Measurements from ENCODE around the gene RHBDD2. TPM values are rescaled to one million over a fixed set of nuclear protein-coding genes. Genes with fewer than 3 reads are reported as not detected.

The RHBDD2 gene
- polyA plus RNA-seq, 1 of the 3 experiments (the other 2 are of a cell fraction) = 77.6 TPM

DNA sequence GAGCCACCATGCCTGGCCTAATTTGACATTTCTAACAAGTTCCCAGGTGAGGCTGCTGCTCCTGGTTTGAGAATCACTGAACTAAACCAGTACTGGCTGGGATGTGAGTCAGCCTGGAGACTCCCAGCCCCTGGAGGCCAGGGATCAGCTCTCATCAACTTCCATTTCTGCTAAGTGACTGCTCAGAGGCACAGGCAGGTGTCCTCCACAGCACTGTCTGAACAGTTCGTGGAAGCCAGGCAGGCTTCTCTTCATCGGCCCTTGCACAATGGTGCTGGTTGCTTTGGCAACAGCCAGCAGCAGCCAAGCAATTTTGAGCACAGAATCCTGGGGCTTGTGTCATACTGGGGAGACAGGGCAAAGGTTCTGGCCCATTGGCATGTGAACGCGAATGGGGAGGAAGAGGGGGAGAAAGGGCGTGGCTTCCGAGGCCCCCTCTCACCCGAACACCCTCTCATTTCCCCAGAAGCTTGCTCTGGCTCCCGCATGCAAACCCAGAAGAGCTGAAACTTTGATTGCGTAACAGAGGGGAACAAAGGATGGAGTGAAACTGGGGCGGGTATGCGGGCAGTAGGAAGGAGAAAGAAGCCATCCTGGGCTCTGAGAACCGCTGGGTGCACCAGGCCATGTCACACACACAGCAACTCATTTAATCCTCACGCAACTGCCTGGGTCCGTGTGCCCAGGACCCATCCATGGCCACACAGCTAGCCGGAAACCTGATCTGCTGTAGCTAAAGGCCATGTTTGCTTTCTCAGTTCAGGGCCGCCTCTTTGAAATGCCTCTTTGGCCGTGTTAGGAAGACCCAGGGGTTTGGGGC is 27.2 kb downstream of the RHBDD2 start (continued):
- TF ChIP-seq GATA2 (CRISPR knock-in tag; IDR thresholded peaks at IDR 0.05) (no peak), EP300 (IDR thresholded peaks at IDR 0.05; ENCODE audit: borderline replicate concordance in 1 of 2, low read depth in 1 of 2, low read length in 1 of 2) (no peak)

DNA sequence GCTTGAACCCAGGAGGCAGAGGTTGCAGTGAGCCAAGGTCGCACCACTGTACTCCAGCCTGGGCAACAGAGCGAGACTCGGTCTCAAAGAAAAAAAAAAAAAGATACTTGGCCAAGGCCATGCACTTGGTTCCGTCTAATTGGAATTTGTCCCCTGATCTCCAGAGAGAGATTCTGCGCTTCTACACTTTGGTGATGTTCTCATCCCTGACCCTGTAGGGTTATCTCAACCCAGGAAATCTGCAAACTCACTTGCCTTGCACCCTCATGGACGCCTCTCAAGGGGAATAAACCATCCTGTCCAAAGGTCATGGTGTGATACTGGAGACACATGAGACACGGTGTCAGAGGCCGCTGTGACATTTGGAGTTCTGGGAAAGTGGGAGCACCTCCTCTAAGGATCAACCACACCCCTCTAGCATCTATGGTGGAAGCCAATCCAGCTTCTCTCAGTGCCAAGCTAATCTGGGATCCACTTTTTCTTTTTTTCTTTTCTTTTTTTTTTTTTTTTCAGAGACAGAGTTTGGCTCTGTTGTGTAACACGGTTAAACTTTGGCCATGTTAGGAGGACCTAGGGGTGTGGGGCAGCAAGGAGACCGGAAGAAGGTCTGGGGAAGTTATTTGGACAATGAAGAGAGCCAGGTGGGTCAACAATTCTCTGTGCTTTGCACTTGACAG is 28.3 kb downstream of the RHBDD2 start:
- CTCF ChIA-PET = interaction anchor here (4.9 kb wide), 1 partner anchor 113 kb away, joined by 15 read pairs; no protein-coding TSS in a partner anchor
- 83% methylated on average over 10 of the region's 10 CpGs for WGBS (ENCODE audit: low lambda C conversion rate)
- DNase-seq = no peak

More for the DNA sequence above, 28.3 kb downstream of the RHBDD2 start:
- Histone ChIP-seq H3K9me3 (no peaks in the 10 kb centered on the region), H4K20me1 (ENCODE audit: insufficient read depth) (no peaks in the 10 kb centered on the region), H3K36me3 (replicated peaks in 1 of 2; ENCODE audit: control insufficient read depth in 1 of 2, insufficient read depth in 2 of 2, low read length in 1 of 2) (no peaks in the 10 kb centered on the region), H3K9me2 (no peaks in the 10 kb centered on the region), H3K27me3 (ENCODE audit: insufficient read depth) (no peaks in the 10 kb centered on the region), H3K79me2 (ENCODE audit: insufficient read depth) (no peaks in the 10 kb centered on the region), H3K4me3 (ENCODE audit: low read depth in 2 of 2, low read length in 1 of 2) (no peak overlapping the region), H3K4me1 (ENCODE audit: control insufficient read depth in 1 of 2, insufficient read depth in 2 of 2, low read depth in 1 of 2, low read length in 1 of 2) (no peaks in the 10 kb centered on the region), H2AFZ (ENCODE audit: low read depth) (no peak overlapping the region), H3F3A (replicated peaks; ENCODE audit: insufficient read depth) (peaks cover 6% of the 10 kb centered on the region), H3K4me2 (no peak overlapping the region), H3K27ac (ENCODE audit: low read depth in 2 of 2, low read length in 1 of 2) (no peak overlapping the region), H3K9ac (no peak overlapping the region)
- POLR2A ChIA-PET = interaction anchor here (1.0 kb wide), 1 partner anchor 18 kb away, joined by 3 read pairs; no protein-coding TSS in a partner anchor
- TF ChIP-seq TEAD4 (IDR thresholded peaks at IDR 0.05; ENCODE audit: borderline replicate concordance, insufficient read depth) (no peak), MXI1 (IDR thresholded peaks at IDR 0.05; ENCODE audit: low read depth, low read length) (no peak), CHD2 (IDR thresholded peaks at IDR 0.05; ENCODE audit: low read length, partially characterized antibody) (no peak), RCOR1 (IDR thresholded peaks at IDR 0.05; ENCODE audit: low read length) (no peak), MEF2A (IDR thresholded peaks at IDR 0.05; ENCODE audit: borderline replicate concordance, low read depth) (no peak), FOXM1 (IDR thresholded peaks at IDR 0.05; ENCODE audit: low read depth) (no peak), RFX5 (IDR thresholded peaks at IDR 0.05; ENCODE audit: low read length) (no peak), RXRA (IDR thresholded peaks at IDR 0.05; ENCODE audit: borderline replicate concordance, low read depth) (no peak), FOSL2 (IDR thresholded peaks at IDR 0.05; ENCODE audit: borderline replicate concordance, low read depth) (no peak), EZH2phosphoT487 (IDR thresholded peaks at IDR 0.05; ENCODE audit: borderline replicate concordance, low read depth) (no peak), SIN3A (IDR thresholded peaks at IDR 0.05; ENCODE audit: borderline replicate concordance, low read depth, low read length) (no peak), GABPA (IDR thresholded peaks at IDR 0.05; ENCODE audit: low read depth) (no peak)
- TF ChIP-seq, protein P1, sequence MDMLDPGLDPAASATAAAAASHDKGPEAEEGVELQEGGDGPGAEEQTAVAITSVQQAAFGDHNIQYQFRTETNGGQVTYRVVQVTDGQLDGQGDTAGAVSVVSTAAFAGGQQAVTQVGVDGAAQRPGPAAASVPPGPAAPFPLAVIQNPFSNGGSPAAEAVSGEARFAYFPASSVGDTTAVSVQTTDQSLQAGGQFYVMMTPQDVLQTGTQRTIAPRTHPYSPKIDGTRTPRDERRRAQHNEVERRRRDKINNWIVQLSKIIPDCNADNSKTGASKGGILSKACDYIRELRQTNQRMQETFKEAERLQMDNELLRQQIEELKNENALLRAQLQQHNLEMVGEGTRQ (IDR thresholded peaks at IDR 0.05; ENCODE audit: borderline replicate concordance, low read depth, low read length) = no peak
- TF ChIP-seq, protein P2, sequence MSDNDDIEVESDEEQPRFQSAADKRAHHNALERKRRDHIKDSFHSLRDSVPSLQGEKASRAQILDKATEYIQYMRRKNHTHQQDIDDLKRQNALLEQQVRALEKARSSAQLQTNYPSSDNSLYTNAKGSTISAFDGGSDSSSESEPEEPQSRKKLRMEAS (IDR thresholded peaks at IDR 0.05; ENCODE audit: low read depth) = no peak
- TF ChIP-seq, protein P3, sequence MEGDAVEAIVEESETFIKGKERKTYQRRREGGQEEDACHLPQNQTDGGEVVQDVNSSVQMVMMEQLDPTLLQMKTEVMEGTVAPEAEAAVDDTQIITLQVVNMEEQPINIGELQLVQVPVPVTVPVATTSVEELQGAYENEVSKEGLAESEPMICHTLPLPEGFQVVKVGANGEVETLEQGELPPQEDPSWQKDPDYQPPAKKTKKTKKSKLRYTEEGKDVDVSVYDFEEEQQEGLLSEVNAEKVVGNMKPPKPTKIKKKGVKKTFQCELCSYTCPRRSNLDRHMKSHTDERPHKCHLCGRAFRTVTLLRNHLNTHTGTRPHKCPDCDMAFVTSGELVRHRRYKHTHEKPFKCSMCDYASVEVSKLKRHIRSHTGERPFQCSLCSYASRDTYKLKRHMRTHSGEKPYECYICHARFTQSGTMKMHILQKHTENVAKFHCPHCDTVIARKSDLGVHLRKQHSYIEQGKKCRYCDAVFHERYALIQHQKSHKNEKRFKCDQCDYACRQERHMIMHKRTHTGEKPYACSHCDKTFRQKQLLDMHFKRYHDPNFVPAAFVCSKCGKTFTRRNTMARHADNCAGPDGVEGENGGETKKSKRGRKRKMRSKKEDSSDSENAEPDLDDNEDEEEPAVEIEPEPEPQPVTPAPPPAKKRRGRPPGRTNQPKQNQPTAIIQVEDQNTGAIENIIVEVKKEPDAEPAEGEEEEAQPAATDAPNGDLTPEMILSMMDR (IDR thresholded peaks at IDR 0.05) = no peak
- TF ChIP-seq, protein P4, sequence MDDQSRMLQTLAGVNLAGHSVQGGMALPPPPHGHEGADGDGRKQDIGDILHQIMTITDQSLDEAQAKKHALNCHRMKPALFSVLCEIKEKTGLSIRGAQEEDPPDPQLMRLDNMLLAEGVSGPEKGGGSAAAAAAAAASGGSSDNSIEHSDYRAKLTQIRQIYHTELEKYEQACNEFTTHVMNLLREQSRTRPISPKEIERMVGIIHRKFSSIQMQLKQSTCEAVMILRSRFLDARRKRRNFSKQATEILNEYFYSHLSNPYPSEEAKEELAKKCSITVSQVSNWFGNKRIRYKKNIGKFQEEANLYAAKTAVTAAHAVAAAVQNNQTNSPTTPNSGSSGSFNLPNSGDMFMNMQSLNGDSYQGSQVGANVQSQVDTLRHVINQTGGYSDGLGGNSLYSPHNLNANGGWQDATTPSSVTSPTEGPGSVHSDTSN (IDR thresholded peaks at IDR 0.05) = no peak
- TF ChIP-seq, protein P5, sequence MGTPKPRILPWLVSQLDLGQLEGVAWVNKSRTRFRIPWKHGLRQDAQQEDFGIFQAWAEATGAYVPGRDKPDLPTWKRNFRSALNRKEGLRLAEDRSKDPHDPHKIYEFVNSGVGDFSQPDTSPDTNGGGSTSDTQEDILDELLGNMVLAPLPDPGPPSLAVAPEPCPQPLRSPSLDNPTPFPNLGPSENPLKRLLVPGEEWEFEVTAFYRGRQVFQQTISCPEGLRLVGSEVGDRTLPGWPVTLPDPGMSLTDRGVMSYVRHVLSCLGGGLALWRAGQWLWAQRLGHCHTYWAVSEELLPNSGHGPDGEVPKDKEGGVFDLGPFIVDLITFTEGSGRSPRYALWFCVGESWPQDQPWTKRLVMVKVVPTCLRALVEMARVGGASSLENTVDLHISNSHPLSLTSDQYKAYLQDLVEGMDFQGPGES (IDR thresholded peaks at IDR 0.05; ENCODE audit: low read depth, low read length) = no peak
- TF ChIP-seq, protein P6, sequence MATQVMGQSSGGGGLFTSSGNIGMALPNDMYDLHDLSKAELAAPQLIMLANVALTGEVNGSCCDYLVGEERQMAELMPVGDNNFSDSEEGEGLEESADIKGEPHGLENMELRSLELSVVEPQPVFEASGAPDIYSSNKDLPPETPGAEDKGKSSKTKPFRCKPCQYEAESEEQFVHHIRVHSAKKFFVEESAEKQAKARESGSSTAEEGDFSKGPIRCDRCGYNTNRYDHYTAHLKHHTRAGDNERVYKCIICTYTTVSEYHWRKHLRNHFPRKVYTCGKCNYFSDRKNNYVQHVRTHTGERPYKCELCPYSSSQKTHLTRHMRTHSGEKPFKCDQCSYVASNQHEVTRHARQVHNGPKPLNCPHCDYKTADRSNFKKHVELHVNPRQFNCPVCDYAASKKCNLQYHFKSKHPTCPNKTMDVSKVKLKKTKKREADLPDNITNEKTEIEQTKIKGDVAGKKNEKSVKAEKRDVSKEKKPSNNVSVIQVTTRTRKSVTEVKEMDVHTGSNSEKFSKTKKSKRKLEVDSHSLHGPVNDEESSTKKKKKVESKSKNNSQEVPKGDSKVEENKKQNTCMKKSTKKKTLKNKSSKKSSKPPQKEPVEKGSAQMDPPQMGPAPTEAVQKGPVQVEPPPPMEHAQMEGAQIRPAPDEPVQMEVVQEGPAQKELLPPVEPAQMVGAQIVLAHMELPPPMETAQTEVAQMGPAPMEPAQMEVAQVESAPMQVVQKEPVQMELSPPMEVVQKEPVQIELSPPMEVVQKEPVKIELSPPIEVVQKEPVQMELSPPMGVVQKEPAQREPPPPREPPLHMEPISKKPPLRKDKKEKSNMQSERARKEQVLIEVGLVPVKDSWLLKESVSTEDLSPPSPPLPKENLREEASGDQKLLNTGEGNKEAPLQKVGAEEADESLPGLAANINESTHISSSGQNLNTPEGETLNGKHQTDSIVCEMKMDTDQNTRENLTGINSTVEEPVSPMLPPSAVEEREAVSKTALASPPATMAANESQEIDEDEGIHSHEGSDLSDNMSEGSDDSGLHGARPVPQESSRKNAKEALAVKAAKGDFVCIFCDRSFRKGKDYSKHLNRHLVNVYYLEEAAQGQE (IDR thresholded peaks at IDR 0.05; ENCODE audit: low read depth, low read length) = no peak
